PC-3 (cell line): Measurements from ENCODE around the gene EIF3I. TPM values are rescaled to one million over a fixed set of nuclear protein-coding genes. Genes with fewer than 3 reads are reported as not detected.

Source experiments
- ATAC-seq: fragments of 200-7000 bp; cut with Tn5 transposase; 2 replicates; pipeline ENCODE4 v1.9.1; 2020; ENCODE audit warnings: mild to moderate bottlenecking, moderate library complexity
- BruUV-seq: library from RNA; stranded (reverse); fragments of 400-500 nt; replicated peaks from 2 replicates; lab custom pipeline; 2021; lab: Mats Ljungman, UMichigan
- CTCF ChIA-PET: fragments of 300-600 bp; sonication (Branson Sonifier 250); formaldehyde crosslinking; loops from one replicate; lab custom pipeline; 2022; ENCODE audit warnings: antibody characterized with exemption; lab: Charles Lee
- POLR2A ChIA-PET: fragments of 300-600 bp; sonication (Branson Sonifier 250); formaldehyde crosslinking; loops from one replicate; lab custom pipeline; 2022; ENCODE audit warnings: antibody characterized with exemption; ENCODE audit not compliant: unreplicated experiment; lab: Charles Lee
- DNase-seq: peaks from one replicate; pipeline ENCODE4 v3.0.0-alpha.2; 2015
- H2AFZ ChIP-seq: fragments of 300-600 bp; sonication (generic); 2 replicates; pipeline ENCODE4 v1.6.0; 2016; ENCODE audit warnings: antibody characterized with exemption, low read length
- H3F3A ChIP-seq: fragments of 300-600 bp; sonication (generic); one replicate; pipeline ENCODE4 v1.6.0; 2017; ENCODE audit warnings: antibody characterized with exemption, low read length, control low read depth, mild to moderate bottlenecking; ENCODE audit not compliant: unreplicated experiment
- H3K27ac ChIP-seq: fragments of 300-600 bp; sonication (generic); 2 replicates; pipeline ENCODE4 v1.5.1; 2016; ENCODE audit warnings: mild to moderate bottlenecking, low read length
- H3K27me3 ChIP-seq: fragments of 300-600 bp; sonication (generic); 2 replicates; pipeline ENCODE4 v1.6.1; 2016; ENCODE audit warnings: low read length, mixed read lengths
- H3K36me3 ChIP-seq: fragments of 300-600 bp; sonication (generic); 2 replicates; pipeline ENCODE4 v1.6.1; 2016; ENCODE audit warnings: low read depth, mixed run types, low read length, mixed read lengths
- H3K4me1 ChIP-seq: fragments of 300-600 bp; sonication (generic); 2 replicates; pipeline ENCODE4 v1.5.1; 2016; ENCODE audit warnings: low read length; ENCODE audit not compliant: insufficient read depth
- H3K4me2 ChIP-seq: fragments of 300-600 bp; sonication (generic); 2 replicates; pipeline ENCODE4 v1.6.0; 2016; ENCODE audit warnings: low read length
- H3K4me3 ChIP-seq: fragments of 300-600 bp; sonication (generic); 2 replicates; pipeline ENCODE4 v1.5.1; 2016; ENCODE audit warnings: mild to moderate bottlenecking, low read length, mixed read lengths
- H3K79me2 ChIP-seq: fragments of 300-600 bp; sonication (generic); 2 replicates; pipeline ENCODE4 v1.6.1; 2017; ENCODE audit warnings: low read length, mixed read lengths
- H3K9ac ChIP-seq: fragments of 300-600 bp; sonication (generic); 2 replicates; pipeline ENCODE4 v1.6.0; 2016; ENCODE audit warnings: mild to moderate bottlenecking, low read length
- H3K9me2 ChIP-seq: fragments of 300-600 bp; sonication (generic); replicated peaks from 2 replicates; pipeline ENCODE4 v1.6.1; 2016; ENCODE audit warnings: mixed run types, low read length, mixed read lengths
- H3K9me3 ChIP-seq: fragments of 300-600 bp; sonication (generic); 2 replicates; pipeline ENCODE4 v1.6.1; 2016; ENCODE audit warnings: low read length, mixed read lengths
- H4K20me1 ChIP-seq: fragments of 300-600 bp; sonication (generic); 2 replicates; pipeline ENCODE4 v1.6.1; 2016; ENCODE audit warnings: low read length, mixed read lengths
- EZH2 ChIP-seq: fragments of 300-600 bp; sonication (generic); IDR thresholded peaks from one replicate; pipeline ENCODE4 v1.6.1; 2017; ENCODE audit warnings: antibody characterized with exemption, mild to moderate bottlenecking, low read length; ENCODE audit not compliant: unreplicated experiment
- EZH2phosphoT487 ChIP-seq: fragments of 300-600 bp; sonication (generic); IDR thresholded peaks from 2 replicates; pipeline ENCODE4 v1.6.1; 2018; ENCODE audit warnings: mild to moderate bottlenecking, antibody characterized with exemption, low read length, borderline replicate concordance
- intact Hi-C: fragments of 100-400 bp; cut with micrococcal nuclease; formaldehyde crosslinking; loops from 2 replicates; pipeline ENCODE4 v1.9.0; 2023
- total RNA-seq: library from RNA; depleted of rRNA; stranded (reverse); fragments of >200 nt; gene quantifications from 2 replicates; pipeline ENCODE4 v1.2.3, GENCODE V29; 2014
- TF ChIP-seq, protein P1 (sequence below): fragments of 300-600 bp; sonication (generic); conservative IDR thresholded peaks from 2 replicates; pipeline ENCODE4 v1.5.1; 2017; ENCODE audit warnings: antibody characterized with exemption, low read depth, mild to moderate bottlenecking, low read length

The EIF3I gene
- total RNA-seq, 1 experiment from 2014 or later = 442 TPM

DNA sequence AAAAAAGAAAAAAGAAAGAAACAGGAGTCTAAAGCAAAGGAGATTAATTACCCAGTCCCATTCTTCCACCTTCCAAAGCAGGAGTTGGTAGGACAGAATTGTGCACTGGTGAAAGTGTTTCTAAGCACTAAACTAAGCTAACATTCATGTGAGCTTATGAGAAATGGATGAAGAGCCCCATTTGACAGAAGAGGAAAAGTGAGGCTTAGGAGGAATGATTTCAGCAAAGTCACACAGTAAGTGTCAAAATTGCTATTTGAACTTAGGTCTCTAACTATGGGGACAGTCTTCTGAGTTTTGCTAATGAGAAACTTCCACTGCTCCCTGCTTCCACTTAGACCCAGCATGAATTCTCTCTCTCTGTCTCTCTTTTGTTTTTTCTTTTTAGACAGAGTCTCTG, 47.5 kb downstream of the EIF3I start:
- TF ChIP-seq, protein P1, sequence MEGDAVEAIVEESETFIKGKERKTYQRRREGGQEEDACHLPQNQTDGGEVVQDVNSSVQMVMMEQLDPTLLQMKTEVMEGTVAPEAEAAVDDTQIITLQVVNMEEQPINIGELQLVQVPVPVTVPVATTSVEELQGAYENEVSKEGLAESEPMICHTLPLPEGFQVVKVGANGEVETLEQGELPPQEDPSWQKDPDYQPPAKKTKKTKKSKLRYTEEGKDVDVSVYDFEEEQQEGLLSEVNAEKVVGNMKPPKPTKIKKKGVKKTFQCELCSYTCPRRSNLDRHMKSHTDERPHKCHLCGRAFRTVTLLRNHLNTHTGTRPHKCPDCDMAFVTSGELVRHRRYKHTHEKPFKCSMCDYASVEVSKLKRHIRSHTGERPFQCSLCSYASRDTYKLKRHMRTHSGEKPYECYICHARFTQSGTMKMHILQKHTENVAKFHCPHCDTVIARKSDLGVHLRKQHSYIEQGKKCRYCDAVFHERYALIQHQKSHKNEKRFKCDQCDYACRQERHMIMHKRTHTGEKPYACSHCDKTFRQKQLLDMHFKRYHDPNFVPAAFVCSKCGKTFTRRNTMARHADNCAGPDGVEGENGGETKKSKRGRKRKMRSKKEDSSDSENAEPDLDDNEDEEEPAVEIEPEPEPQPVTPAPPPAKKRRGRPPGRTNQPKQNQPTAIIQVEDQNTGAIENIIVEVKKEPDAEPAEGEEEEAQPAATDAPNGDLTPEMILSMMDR = no peak
- TF ChIP-seq EZH2 (no peak), EZH2phosphoT487 (no peak)
- Histone ChIP-seq H3K79me2 (no peaks in the 10 kb centered on the region), H3K4me3 (no peak overlapping the region), H3K36me3 (no peaks in the 10 kb centered on the region), H4K20me1 (no peaks in the 10 kb centered on the region), H3K4me1 (peaks cover 13% of the 10 kb centered on the region), H3K9me3 (no peaks in the 10 kb centered on the region), H3F3A (no peaks in the 10 kb centered on the region), H2AFZ (no peak overlapping the region), H3K9me2 (no peaks in the 10 kb centered on the region), H3K9ac (no peak overlapping the region), H3K4me2 (no peak overlapping the region), H3K27me3 (no peaks in the 10 kb centered on the region), H3K27ac (no peak overlapping the region)
- intact Hi-C loops = no loop called here
- no peak for ATAC-seq
- DNase-seq = no peak
- ChIA-PET CTCF (no interaction called here), POLR2A (no interaction called here)
- BruUV-seq = no TSS peak

DNA sequence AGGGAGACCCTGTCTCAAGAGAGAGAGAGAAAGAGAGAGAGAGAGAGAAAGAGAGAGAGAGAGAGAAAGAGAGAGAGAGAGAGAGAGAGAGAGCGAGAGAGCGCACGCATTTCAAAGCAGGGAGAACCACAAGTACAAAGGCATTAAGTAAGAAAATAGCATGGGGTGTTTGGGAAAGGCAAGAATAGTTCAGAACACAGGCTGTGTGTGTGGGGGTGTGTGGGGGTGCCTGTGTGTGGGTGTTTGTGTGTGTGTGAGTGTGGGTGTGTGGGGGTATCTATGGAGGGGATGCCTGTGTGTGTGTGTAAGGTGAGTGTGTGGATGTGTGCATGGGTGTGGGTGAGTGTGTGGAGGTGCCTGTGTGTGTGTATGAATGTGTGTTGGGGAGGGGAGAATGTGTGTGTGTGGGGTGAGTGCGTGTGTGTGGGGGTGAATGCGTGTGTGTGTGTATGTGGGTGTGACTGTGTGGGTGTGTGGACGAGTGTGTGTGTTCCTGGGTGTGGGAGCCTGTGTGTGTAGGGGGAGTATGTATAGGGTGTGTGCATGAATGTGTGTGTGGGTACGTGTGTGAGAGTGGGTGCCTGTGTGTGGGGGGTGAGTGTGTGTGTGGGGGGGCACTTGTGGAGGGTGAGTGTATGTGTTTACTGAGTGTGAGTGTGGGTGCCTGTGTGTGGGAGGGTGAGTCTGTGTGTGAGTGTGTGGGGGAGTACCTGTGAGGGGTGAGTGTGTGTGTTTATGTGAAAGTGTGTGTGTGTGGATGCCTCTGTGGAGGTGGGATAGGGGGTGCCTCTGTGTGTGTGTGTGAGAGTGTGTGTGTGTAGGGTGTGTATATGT, 50.6 kb downstream of the EIF3I start:
- BruUV-seq = no TSS peak
- Histone ChIP-seq H3K4me2 (peak overlapping the region; percentile 52; the same call in 1 of the 2 replicates), H3F3A (no peaks in the 10 kb centered on the region), H3K27ac (no peak overlapping the region), H3K36me3 (no peaks in the 10 kb centered on the region), H3K9me3 (no peaks in the 10 kb centered on the region), H3K79me2 (no peaks in the 10 kb centered on the region), H4K20me1 (no peaks in the 10 kb centered on the region), H3K9me2 (no peaks in the 10 kb centered on the region), H3K4me1 (peaks cover 13% of the 10 kb centered on the region), H3K4me3 (no peak overlapping the region), H3K9ac (no peak overlapping the region), H3K27me3 (no peaks in the 10 kb centered on the region), H2AFZ (no peak overlapping the region)
- no peak for TF ChIP-seq EZH2phosphoT487
- TF ChIP-seq, protein P1 = no peak
- TF ChIP-seq EZH2 = no peak
- intact Hi-C loops = no loop called here
- ChIA-PET CTCF (no interaction called here), POLR2A (no interaction called here)
- ATAC-seq = no peak
- no peak for DNase-seq
